Measurements from ENCODE around the gene LHFPL3.

Gene LHFPL3

DNA sequence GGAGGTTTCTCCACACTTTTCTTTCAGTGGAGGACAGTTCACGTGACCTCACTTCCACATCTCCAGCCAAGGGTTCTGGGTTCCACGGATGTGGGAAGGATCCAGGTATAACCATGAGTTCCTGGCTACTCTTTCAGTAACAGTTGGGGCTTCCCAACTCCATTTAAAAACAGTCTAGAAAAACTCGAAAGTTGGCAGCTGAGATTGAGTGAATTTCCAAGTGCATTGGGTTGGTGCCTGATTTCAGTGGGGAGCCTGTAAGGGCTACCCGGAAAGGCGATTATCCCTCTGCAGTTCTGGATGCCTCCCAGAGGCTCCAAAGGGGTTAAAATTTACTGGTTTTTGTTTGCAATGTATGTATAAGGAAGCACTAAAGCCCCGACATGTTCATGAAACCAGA is 24.3 kb downstream of the LHFPL3 start:
- Mint-ChIP-seq H3K27me3 (peaks cover 7% of the 10 kb centered on the region), H3K9me3 (ENCODE audit: low read depth) (no peaks in the 10 kb centered on the region), H3K4me3 (no peak overlapping the region), H3K36me3 (no peaks in the 10 kb centered on the region), H3K4me1 (ENCODE audit: low read depth) (no peaks in the 10 kb centered on the region), H3K27ac (no peak overlapping the region)

GRCh38 chr7:104357166-104357565 is 28.8 kb downstream of the LHFPL3 start:
- Mint-ChIP-seq H3K9me3 (ENCODE audit: low read depth) (no peaks in the 10 kb centered on the region), H3K36me3 (no peaks in the 10 kb centered on the region), H3K27ac (no peak overlapping the region), H3K4me3 (no peak overlapping the region), H3K27me3 (peaks cover 6% of the 10 kb centered on the region), H3K4me1 (ENCODE audit: low read depth) (no peaks in the 10 kb centered on the region)

DNA sequence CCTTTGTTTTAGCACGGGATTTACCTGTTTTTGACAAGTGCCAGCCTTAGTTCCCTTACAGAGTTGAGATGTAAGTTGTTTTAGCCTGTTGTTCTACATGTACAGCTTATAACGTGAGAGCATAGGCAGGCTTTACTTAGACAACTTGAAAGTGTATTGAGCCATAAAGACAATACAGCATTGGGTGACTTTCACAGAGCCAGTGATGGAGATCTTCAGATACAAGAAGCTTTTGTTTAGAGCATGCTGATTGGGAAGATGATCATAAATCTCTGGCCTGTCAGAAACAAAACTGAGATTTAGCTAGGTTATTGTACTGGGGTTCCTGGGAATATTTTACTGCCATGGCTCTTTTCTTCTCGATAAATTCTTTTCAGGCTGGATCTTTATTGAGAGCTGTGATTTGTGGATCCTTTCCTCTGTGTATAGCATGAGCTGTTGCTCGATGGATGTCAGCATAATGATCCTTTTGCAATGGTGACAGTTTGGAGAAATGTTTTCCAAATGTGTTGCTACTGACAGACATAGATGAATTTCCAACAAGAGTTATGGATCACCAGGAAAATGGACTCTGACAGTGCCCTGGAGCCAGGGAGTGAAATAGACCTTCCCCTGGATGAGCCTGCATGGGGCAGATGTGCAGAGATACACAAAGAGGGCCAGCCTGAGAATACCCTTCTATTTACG is 30.2 kb downstream of the LHFPL3 start:
- H3K9me3 Mint-ChIP-seq (ENCODE audit: low read depth): no peaks in the 10 kb centered on the region
- H3K4me3 Mint-ChIP-seq: no peak overlapping the region
- H3K27ac Mint-ChIP-seq: no peak overlapping the region
- H3K27me3 Mint-ChIP-seq: peaks cover 6% of the 10 kb centered on the region
- no peaks in the 10 kb centered on the region for H3K4me1 Mint-ChIP-seq (ENCODE audit: low read depth)
- H3K36me3 Mint-ChIP-seq: no peaks in the 10 kb centered on the region

DNA sequence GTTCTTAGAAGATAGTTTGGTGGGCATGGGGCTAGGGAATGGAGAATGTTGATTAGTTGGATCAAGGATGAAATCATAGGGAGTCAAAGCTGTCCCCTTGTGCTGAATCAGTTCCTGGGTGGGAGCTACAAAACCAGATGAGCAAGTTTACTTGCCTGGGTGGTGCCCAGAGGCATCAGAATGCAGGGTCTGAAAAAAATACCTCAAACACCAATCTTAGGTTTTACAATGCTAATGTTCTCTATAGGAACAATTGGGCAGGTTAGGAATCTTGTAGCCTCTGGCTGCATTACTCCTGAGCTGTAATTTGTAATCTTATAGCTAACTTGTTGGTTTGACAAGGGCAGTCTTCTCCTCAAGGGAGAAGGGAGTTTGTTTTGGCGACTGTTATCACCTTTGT is 34.4 kb downstream of the LHFPL3 start:
- Mint-ChIP-seq H3K27ac (no peak overlapping the region), H3K4me3 (no peak overlapping the region), H3K4me1 (ENCODE audit: low read depth) (no peaks in the 10 kb centered on the region), H3K9me3 (ENCODE audit: low read depth) (no peaks in the 10 kb centered on the region), H3K27me3 (peaks cover 3% of the 10 kb centered on the region), H3K36me3 (no peaks in the 10 kb centered on the region)

DNA sequence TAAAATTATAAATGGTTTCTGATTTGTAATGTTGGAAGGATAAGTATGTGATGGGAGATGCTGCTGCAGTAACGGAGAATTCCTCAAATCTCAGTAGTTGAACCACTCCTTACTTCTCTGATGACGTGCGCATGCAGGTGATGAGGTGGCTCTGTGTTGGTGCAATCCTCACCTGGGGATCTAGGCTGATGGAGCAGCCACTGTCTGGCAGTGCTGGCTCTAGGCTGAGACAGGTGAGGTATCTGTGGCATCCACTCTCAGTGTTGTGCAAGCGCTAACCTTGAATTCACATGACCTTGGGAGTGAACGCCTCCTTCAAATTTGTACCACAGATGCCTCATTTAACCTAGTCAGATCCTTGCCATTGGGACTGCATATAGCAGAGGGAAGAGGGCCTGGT is 35.0 kb downstream of the LHFPL3 start:
- no peak overlapping the region for H3K27ac Mint-ChIP-seq
- peaks cover 3% of the 10 kb centered on the region for H3K27me3 Mint-ChIP-seq
- H3K4me3 Mint-ChIP-seq: no peak overlapping the region
- H3K9me3 Mint-ChIP-seq (ENCODE audit: low read depth): no peaks in the 10 kb centered on the region
- H3K36me3 Mint-ChIP-seq: no peaks in the 10 kb centered on the region
- H3K4me1 Mint-ChIP-seq (ENCODE audit: low read depth): no peaks in the 10 kb centered on the region

DNA sequence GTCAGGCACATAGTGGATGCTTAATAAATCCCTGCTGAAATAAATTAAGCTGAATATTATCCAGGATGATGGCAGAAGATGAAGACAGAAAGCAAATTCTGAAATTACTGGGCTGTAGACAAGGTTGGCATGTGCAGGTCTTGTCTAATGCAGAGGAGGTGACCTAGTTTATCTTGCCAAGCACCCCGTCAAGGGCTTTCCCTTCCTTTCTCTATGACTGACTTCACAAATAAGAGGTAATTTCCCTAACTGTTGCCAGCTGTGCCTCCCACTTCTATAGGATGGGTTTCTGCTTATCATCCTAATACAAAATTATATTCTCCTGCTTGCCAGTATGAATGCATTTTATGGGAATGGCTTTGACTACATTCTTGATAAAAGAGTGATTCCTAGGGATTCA is 38.0 kb downstream of the LHFPL3 start:
- Mint-ChIP-seq H3K4me1 (ENCODE audit: low read depth) (no peaks in the 10 kb centered on the region), H3K9me3 (ENCODE audit: low read depth) (no peaks in the 10 kb centered on the region), H3K4me3 (no peak overlapping the region), H3K36me3 (no peaks in the 10 kb centered on the region), H3K27me3 (peaks cover 6% of the 10 kb centered on the region), H3K27ac (no peak overlapping the region)

GRCh38 chr7:104367926-104368325 is 39.5 kb downstream of the LHFPL3 start:
- Mint-ChIP-seq H3K27me3 (peaks cover 6% of the 10 kb centered on the region), H3K9me3 (ENCODE audit: low read depth) (no peaks in the 10 kb centered on the region), H3K36me3 (no peaks in the 10 kb centered on the region), H3K4me1 (ENCODE audit: low read depth) (no peaks in the 10 kb centered on the region), H3K27ac (no peak overlapping the region), H3K4me3 (no peak overlapping the region)

- H3K4me3 Mint-ChIP-seq: no peak overlapping the region
- H3K27me3 Mint-ChIP-seq: peaks cover 8% of the 10 kb centered on the region
- H3K9me3 Mint-ChIP-seq (ENCODE audit: low read depth): no peaks in the 10 kb centered on the region
- no peaks in the 10 kb centered on the region for H3K4me1 Mint-ChIP-seq (ENCODE audit: low read depth)
- no peaks in the 10 kb centered on the region for H3K36me3 Mint-ChIP-seq
- H3K27ac Mint-ChIP-seq: no peak overlapping the region
Observed at GRCh38 chr7:104371216-104371979, 43.0 kb downstream of the LHFPL3 start.

DNA sequence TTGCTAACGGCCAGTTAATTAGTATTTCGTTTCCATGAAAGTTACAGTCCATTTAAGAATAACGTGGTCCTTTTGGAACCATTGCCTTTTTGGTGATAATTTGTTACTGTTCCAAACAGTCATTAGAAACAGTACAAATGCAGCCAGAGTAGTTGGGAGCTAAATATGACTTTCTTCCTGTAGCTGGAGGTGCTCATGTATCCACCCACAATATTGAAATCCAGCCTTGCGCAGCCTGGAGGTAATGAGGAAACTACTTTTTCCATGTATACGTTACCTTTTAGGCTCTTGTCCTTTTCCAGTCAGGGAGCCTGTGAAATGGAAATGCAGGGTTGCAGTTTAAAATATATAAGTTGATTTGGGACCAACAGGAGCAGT is 43.6 kb downstream of the LHFPL3 start:
- H3K27me3 Mint-ChIP-seq: peaks cover 8% of the 10 kb centered on the region
- no peaks in the 10 kb centered on the region for H3K9me3 Mint-ChIP-seq (ENCODE audit: low read depth)
- no peaks in the 10 kb centered on the region for H3K4me1 Mint-ChIP-seq (ENCODE audit: low read depth)
- no peaks in the 10 kb centered on the region for H3K36me3 Mint-ChIP-seq
- no peak overlapping the region for H3K4me3 Mint-ChIP-seq
- H3K27ac Mint-ChIP-seq: no peak overlapping the region

- no peak overlapping the region for H3K27ac Mint-ChIP-seq
- H3K36me3 Mint-ChIP-seq: no peaks in the 10 kb centered on the region
- no peak overlapping the region for H3K4me3 Mint-ChIP-seq
- H3K4me1 Mint-ChIP-seq (ENCODE audit: low read depth): no peaks in the 10 kb centered on the region
- H3K27me3 Mint-ChIP-seq: peaks cover 11% of the 10 kb centered on the region
- H3K9me3 Mint-ChIP-seq (ENCODE audit: low read depth): peaks cover 7% of the 10 kb centered on the region
Observed at GRCh38 chr7:104382616-104383015, 54.2 kb downstream of the LHFPL3 start.

- Mint-ChIP-seq H3K4me1 (ENCODE audit: low read depth) (no peaks in the 10 kb centered on the region), H3K4me3 (no peak overlapping the region), H3K36me3 (no peaks in the 10 kb centered on the region), H3K27me3 (peaks cover 11% of the 10 kb centered on the region), H3K9me3 (ENCODE audit: low read depth) (peaks cover 15% of the 10 kb centered on the region), H3K27ac (no peak overlapping the region)
Observed at GRCh38 chr7:104386943-104387342, 58.5 kb downstream of the LHFPL3 start.

DNA sequence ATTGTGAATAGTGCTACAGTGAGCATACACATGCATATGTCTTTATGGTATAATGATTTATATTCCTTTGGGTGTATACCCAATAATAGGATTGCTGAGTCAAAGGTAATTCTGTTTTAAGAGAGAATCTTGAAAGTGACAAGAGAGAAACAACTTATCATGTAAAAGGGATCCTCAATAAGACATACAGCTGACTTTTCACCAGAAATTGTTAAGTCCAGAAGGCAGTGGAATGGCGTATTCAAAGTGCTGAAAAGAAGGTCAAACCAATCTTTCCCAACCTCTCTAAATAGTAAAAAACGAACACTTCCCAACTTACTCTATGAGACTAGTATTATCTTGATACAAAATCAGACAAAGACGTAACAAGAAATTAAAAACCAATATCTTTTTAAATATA is 59.8 kb downstream of the LHFPL3 start:
- no peak overlapping the region for H3K4me3 Mint-ChIP-seq
- no peaks in the 10 kb centered on the region for H3K4me1 Mint-ChIP-seq (ENCODE audit: low read depth)
- no peaks in the 10 kb centered on the region for H3K36me3 Mint-ChIP-seq
- H3K27me3 Mint-ChIP-seq: peaks cover 6% of the 10 kb centered on the region
- no peak overlapping the region for H3K27ac Mint-ChIP-seq
- peaks cover 15% of the 10 kb centered on the region for H3K9me3 Mint-ChIP-seq (ENCODE audit: low read depth)

DNA sequence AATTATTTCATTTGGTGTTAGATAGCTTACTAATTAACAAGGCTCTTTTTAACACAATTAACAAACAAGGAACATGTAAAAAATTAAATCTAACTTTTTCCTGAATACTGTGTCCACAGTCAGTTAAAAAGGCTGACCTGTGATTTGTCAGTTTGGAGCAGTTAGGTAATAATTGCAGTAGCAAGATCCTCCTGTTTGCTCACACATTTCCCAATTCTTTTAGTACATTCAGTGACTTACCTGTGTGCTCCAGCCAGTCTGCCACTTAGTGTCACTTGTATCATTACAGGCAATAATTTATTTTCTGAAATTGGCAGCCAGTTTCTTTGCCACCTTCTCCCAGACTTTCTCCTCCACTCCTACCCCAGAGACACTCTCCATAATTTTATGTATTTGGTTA is 66.8 kb downstream of the LHFPL3 start:
- Mint-ChIP-seq H3K27ac (no peak overlapping the region), H3K27me3 (peaks cover 14% of the 10 kb centered on the region), H3K4me1 (ENCODE audit: low read depth) (no peaks in the 10 kb centered on the region), H3K4me3 (no peak overlapping the region), H3K36me3 (no peaks in the 10 kb centered on the region), H3K9me3 (ENCODE audit: low read depth) (no peaks in the 10 kb centered on the region)

GRCh38 chr7:104397442-104397841 is 69.0 kb downstream of the LHFPL3 start:
- peaks cover 19% of the 10 kb centered on the region for H3K27me3 Mint-ChIP-seq
- H3K36me3 Mint-ChIP-seq: no peaks in the 10 kb centered on the region
- H3K4me3 Mint-ChIP-seq: no peak overlapping the region
- no peaks in the 10 kb centered on the region for H3K4me1 Mint-ChIP-seq (ENCODE audit: low read depth)
- H3K9me3 Mint-ChIP-seq (ENCODE audit: low read depth): no peaks in the 10 kb centered on the region
- H3K27ac Mint-ChIP-seq: no peak overlapping the region

DNA sequence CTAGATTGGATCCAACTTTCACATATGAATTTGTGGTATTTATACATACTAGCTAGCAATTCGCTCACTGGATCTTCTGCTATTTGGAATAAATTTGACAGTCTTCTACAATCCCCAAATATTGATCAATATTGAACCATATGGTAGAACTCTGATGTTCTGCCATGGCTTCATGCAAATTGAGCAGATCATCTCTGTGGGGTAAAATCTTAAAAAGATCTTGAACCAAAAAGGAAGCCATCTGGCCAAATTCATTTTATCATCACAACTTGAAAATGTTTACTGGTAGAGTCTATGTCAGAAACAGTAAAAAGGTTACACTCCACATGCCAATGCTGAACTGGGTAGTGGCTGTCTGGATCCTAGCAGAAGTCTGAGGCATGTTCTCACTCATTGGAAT is 80.0 kb downstream of the LHFPL3 start:
- Mint-ChIP-seq H3K36me3 (no peaks in the 10 kb centered on the region), H3K9me3 (ENCODE audit: low read depth) (no peaks in the 10 kb centered on the region), H3K4me1 (ENCODE audit: low read depth) (no peaks in the 10 kb centered on the region), H3K27me3 (peaks cover 4% of the 10 kb centered on the region), H3K4me3 (no peak overlapping the region), H3K27ac (no peak overlapping the region)

- peaks cover 4% of the 10 kb centered on the region for H3K27me3 Mint-ChIP-seq
- no peak overlapping the region for H3K27ac Mint-ChIP-seq
- no peaks in the 10 kb centered on the region for H3K36me3 Mint-ChIP-seq
- H3K4me1 Mint-ChIP-seq (ENCODE audit: low read depth): no peaks in the 10 kb centered on the region
- H3K4me3 Mint-ChIP-seq: no peak overlapping the region
- H3K9me3 Mint-ChIP-seq (ENCODE audit: low read depth): no peaks in the 10 kb centered on the region
Observed at GRCh38 chr7:104410742-104411141, 82.3 kb downstream of the LHFPL3 start.

All from activated naive CD8-positive, alpha-beta T cell (primary cell).